Ovary (tissue), 9 donors: Measurements from ENCODE around the gene PLEKHN1. TPM values are rescaled to one million over a fixed set of nuclear protein-coding genes. Genes with fewer than 3 reads are reported as not detected.

Experiments used
- DNase-seq, 5 donors: peaks; one replicate each; pipeline ENCODE4 v3.0.0-alpha.2; 2019 to 2020
- H3K27ac ChIP-seq, 2 donors: fragments of 200-600 bp; one replicate each; pipeline versions ENCODE4 v1.5.1 to v1.8.0; 2019 to 2022
- H3K27me3 ChIP-seq: fragments of 200-600 bp; one replicate; pipeline ENCODE4 v1.8.0; 2022
- H3K36me3 ChIP-seq: fragments of 200-600 bp; sonication (generic); one replicate; pipeline ENCODE4 v1.5.1; 2019
- H3K4me1 ChIP-seq: one replicate; pipeline ENCODE4 v1.8.1; 2013; ENCODE audit warnings: mild to moderate bottlenecking, moderate library complexity; ENCODE audit not compliant: insufficient read depth
- H3K4me3 ChIP-seq: fragments of 200-600 bp; sonication (generic); one replicate; pipeline ENCODE4 v1.5.1; 2017
- H3K9me3 ChIP-seq, 2 donors: fragments of 200-600 bp in 1 of 2; sonication (generic) in 1 of 2; one replicate each; pipeline versions ENCODE4 v1.5.1 to v1.8.1; 2013 to 2019; ENCODE audit warnings: mild to moderate bottlenecking in 1 of 2, moderate library complexity in 1 of 2
- CTCF ChIP-seq, 3 donors: fragments of 450-650 bp in 2 of 3; fragments of 200-600 bp in 1 of 3; IDR thresholded peaks; one replicate each; pipeline versions ENCODE4 v1.5.1 to v1.8.0; 2016 to 2022; ENCODE audit warnings: antibody characterized with exemption in 3 of 3, mild to moderate bottlenecking in 1 of 3
- EP300 ChIP-seq: sonication (generic); formaldehyde crosslinking; IDR thresholded peaks from one replicate; pipeline ENCODE4 v1.6.1; 2017; ENCODE audit warnings: antibody characterized with exemption
- POLR2A ChIP-seq: fragments of 450-650 bp; IDR thresholded peaks from one replicate; pipeline ENCODE4 v1.6.1; 2017; ENCODE audit warnings: antibody characterized with exemption, mild to moderate bottlenecking, moderate library complexity
- WGBS, 3 donors: extraction: QIAGEN DNeasy Blood & Tissue Kit in 1 of 3; methylation state at CpG; one replicate each; pipeline versions ENCODE4 v1.1.5 to v1.1.7; 2013 to 2017; 5-methylcytosine and 5-hydroxymethylcytosine counted together
- intact Hi-C, 4 donors: fragments of 100-400 bp; cut with DNase I; formaldehyde crosslinking; loops; one replicate each; pipeline versions ENCODE4 v1.11.0 to v1.15.1; 2022 to 2023
- polyA plus RNA-seq, 2 donors: library from polyadenylated mRNA; stranded (reverse); fragments of 200-250 nt in 1 of 2; fragments of 350-450 nt in 1 of 2; fragmentation: Illumina TruSeq in 1 of 2; extraction: RNeasy Lipid Tissue Mini Kit (QIAGEN cat#74804) in 1 of 2; gene quantifications; one replicate each; pipeline ENCODE4 v1.2.3, GENCODE V29; 2013 to 2014
- total RNA-seq, 7 donors: library from RNA; depleted of rRNA in 2 of 7; stranded (reverse); fragments of >200 nt in 2 of 7; fragmentation: NEBNext Ultra II Directional in 3 of 7; extraction: Animal tissue kit (Norgen Biotek cat#: 25700) in 3 of 7; gene quantifications; one replicate each; pipeline versions ENCODE4 v1.1.0 to v1.2.4, GENCODE V29; 2016 to 2023
- donor health status: DM: no; HTN: no; CAD: no; lungs with moderate emphysema.
- donor health status: DM: no; HTN: no; CAD: no.
- donor health status: Bipolar disorder and iron deficiency.
- donor health status: DM: yes; HTN: yes; CAD: no.
- donor health status: DM: no; HTN: no; CAD: no.
- donor health status: DM: yes; HTN: yes; CAD: no.

The PLEKHN1 gene
- total and polyA plus RNA-seq, 9 donors = 0.10 to 0.34 (median 0.16) TPM; not detected in 3

DNA sequence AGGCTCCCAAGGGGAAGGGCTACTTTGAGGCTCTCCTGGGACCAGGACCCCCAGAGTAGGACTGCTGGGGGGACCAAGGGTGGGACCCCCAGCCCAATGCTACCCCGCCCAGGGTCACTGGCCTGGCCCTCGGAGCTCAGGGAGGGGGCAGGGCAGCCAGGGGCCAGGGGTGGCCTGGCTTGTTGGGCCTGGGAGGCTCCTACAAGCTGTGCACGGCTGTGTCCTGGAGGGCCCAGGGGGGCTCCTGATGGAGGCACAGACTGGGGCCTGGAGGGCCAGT is 31.4 kb downstream of the PLEKHN1 start:
- Histone ChIP-seq H3K27ac (no peak overlapping the region), H3K36me3 (no peaks in the 10 kb centered on the region), H3K27me3 (peaks cover 11% of the 10 kb centered on the region), H3K9me3 (no peaks in the 10 kb centered on the region), H3K4me1 (peaks cover 9% of the 10 kb centered on the region), H3K4me3 (no peak overlapping the region)
- TF ChIP-seq CTCF (IDR thresholded peaks at IDR 0.05) (no peak), EP300 (no peak), POLR2A (no peak)
- 55 to 66% (median 62%) methylated on average over 2 to 3 of the region's 3 CpGs for WGBS, 3 donors
- DNase-seq = no peak
- intact Hi-C loops = no loop called here

DNA sequence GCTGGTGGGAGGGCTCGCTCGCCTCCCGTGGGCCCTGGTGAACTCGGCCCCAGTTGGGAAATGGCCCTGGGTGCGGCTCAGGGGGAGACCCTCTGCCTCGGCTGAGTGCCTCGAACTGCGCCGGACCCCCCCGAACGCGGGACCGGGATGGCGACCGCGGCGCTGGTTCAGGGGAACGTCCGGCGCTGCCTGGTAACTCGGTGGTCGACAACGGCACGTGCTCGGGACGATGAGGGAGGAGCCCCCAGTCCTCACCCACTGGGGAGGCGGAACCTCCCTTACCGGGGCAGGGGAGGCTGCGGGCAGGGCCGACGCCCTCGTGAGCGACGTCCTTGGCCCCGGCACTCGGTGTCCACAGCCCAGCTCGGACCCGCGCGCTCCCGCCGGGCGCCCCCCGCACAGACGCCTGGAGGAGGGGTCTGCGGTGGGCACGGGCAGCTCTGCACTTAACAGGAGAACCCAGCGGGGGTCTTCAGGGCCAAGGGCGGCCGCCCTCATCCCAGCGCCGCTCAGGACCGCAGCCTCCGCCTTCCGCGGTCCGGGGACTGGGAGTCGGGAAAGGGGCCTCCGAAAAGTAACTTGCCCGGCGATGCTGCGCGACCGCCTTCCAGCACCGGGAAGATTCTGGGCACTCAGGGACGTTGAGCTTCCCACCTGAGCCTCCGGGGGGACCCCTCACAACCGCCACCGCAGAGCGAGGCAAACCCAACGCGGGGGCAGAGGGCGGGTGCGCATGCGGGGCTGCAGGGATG is 31.9 kb downstream of the PLEKHN1 start:
- Histone ChIP-seq H3K27ac (no peak overlapping the region), H3K27me3 (peaks cover 11% of the 10 kb centered on the region), H3K9me3 (no peaks in the 10 kb centered on the region), H3K36me3 (no peaks in the 10 kb centered on the region), H3K4me1 (peaks cover 9% of the 10 kb centered on the region), H3K4me3 (peak overlapping the region; percentile 64)
- DNase-seq = peak in 1 of 5 donors; percentile 17
- WGBS, 3 donors = 15 to 43% (median 23%) methylated on average over 35 to 75 of the region's 75 CpGs
- TF ChIP-seq EP300 (no peak), POLR2A (no peak), CTCF (IDR thresholded peaks at IDR 0.05) (no peak)
- intact Hi-C loops = no loop called here

- H3K27ac ChIP-seq = no peak overlapping the region
- peaks cover 11% of the 10 kb centered on the region for H3K27me3 ChIP-seq
- H3K4me1 ChIP-seq = peaks cover 9% of the 10 kb centered on the region
- H3K36me3 ChIP-seq = no peaks in the 10 kb centered on the region
- H3K9me3 ChIP-seq = no peaks in the 10 kb centered on the region
- intact Hi-C loops = no loop called here
- no peak for DNase-seq
- no peak for TF ChIP-seq EP300
- no peak for TF ChIP-seq CTCF (IDR thresholded peaks at IDR 0.05)
- TF ChIP-seq POLR2A = no peak
- WGBS, 3 donors = 0% methylated on average over 20 to 26 of the region's 27 CpGs
- peak overlapping the region; percentile 64 for H3K4me3 ChIP-seq
Measured at GRCh38 chr1:998745-998994, 32.4 kb downstream of the PLEKHN1 start.

- Histone ChIP-seq H3K36me3 (no peaks in the 10 kb centered on the region), H3K4me3 (peak overlapping the region; percentile 64), H3K4me1 (peaks cover 9% of the 10 kb centered on the region), H3K27me3 (peaks cover 11% of the 10 kb centered on the region), H3K9me3 (no peaks in the 10 kb centered on the region), H3K27ac (peak overlapping the region; percentile 23 to 52)
- DNase-seq = peak in 2 of 5 donors; percentile 26 to 46
- intact Hi-C loops = no loop called here
- 0% methylated on average over 37 to 86 of the region's 86 CpGs for WGBS, 3 donors
- TF ChIP-seq CTCF (IDR thresholded peaks at IDR 0.05) = no peak
- no peak for TF ChIP-seq EP300
- TF ChIP-seq POLR2A = no peak
Measured at GRCh38 chr1:998995-999724, 32.9 kb downstream of the PLEKHN1 start.
